T-helper 1 cell treated with Interleukin-12 subunit alpha and Interleukin-12 subunit beta and Interleukin-4 antibody, amounts not matched to agents 30 μg/mL and 1 μg/mL, for 36 hours (primary cell): Measurements from ENCODE around the gene PPP1R26.
"Not testable (repeated sequence)": the region's sequence is repeated elsewhere in the genome, so short reads cannot be mapped to it uniquely, and the experiment has no call there.

Experiments
- H3K27ac Mint-ChIP-seq: one replicate; pipeline ENCODE4 v1.8.0; 2021; ENCODE audit warnings: mild to moderate bottlenecking, mixed read lengths
- H3K27me3 Mint-ChIP-seq: one replicate; pipeline ENCODE4 v1.8.0; 2021; ENCODE audit warnings: low read depth, mixed read lengths
- H3K36me3 Mint-ChIP-seq: one replicate; pipeline ENCODE4 v1.8.0; 2021; ENCODE audit warnings: low read depth, mixed read lengths
- H3K4me1 Mint-ChIP-seq: one replicate; pipeline ENCODE4 v1.8.0; 2021; ENCODE audit warnings: low read depth, mixed read lengths
- H3K4me3 Mint-ChIP-seq: one replicate; pipeline ENCODE4 v1.8.0; 2021; ENCODE audit warnings: mild to moderate bottlenecking, moderate library complexity, mixed read lengths
- H3K9me3 Mint-ChIP-seq: one replicate; pipeline ENCODE4 v1.8.0; 2021; ENCODE audit warnings: mixed read lengths

Gene PPP1R26, protein sequence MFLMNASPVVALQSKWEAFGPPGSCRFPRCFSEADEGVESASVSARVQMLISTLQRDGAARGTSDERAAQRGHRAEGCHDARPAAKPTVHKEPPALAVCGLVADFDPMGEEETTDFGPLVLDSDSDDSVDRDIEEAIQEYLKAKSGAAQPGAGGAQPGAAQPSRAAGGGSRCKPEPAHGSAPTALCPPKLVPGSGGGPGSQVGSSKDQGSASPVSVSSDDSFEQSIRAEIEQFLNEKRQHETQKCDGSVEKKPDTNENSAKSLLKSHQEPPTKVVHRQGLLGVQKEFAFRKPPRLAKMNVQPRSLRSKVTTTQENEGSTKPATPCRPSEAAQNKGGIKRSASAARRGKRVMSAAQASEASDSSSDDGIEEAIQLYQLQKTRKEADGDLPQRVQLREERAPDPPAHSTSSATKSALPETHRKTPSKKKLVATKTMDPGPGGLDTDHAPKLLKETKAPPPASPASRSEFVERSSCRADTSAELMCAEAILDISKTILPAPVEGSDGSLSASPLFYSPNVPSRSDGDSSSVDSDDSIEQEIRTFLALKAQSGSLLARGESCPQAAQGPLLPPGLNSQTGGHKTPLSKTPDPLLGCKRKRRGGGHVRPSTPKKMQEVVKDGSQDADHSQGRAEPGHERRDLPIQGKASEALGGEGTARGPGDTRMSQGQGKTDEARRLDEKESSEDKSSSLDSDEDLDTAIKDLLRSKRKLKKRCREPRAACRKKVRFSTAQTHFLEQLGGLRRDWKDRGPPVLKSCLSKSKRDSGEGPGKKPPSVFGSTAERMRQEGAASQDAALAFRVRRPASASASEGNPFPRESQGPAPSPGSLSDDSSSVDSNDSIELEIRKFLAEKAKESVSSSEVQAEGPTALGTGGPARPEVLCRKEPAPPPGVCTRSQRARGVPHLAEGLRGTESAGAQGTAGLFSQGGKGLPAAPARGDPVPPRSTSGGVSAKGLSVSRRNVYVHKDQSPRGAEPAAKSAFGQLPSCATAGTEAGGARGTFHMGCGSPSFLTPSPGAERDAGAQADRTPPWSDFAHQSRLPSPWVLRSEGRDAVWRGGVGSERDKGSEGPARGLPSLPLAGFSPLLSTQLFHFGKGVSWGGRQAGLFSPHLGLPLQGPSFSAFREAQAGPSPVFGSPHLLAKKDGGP (N-terminal part only)

DNA sequence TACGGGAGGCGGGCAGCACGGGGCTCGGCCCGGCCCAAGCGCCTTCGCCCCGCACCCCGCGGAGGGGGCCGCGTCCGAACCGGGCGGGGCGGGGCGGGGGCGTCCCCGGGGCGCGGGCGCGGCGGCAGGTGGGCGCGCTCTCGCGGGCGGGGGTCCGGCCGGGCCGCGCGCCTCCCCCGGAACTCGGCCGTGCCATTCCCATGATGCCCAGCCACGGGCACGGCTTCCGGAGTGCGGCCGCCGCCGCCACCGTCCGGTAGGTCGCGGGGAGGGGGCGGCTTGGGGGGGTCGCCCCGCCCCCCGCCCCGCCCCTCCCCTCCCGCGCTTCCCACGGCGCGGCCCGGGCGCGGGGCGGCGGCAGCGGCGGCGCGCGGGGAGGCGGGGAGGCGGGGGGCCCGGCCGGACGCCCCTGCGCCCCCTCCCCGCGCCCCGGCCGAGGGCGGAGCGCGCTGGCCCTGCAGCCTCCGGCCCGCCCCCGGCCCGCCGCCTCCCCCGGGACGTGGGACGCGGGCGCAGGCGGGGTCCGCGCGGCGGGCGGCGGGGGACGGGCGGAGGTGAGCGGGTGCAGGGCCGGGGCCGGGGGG, at the start of gene PPP1R26:
PPP1R26 (plus strand) TSS at position 314 of the 584 bp plus-strand sequence. CDS start 4,729 bp downstream, outside the sequence.
- H3K27me3 Mint-ChIP-seq: peaks cover 64% of the 10 kb centered on the region
- H3K4me3 Mint-ChIP-seq: peak within 1 kb of the TSS; percentile 78
- no peaks in the 10 kb centered on the region for H3K36me3 Mint-ChIP-seq
- no peaks in the 10 kb centered on the region for H3K9me3 Mint-ChIP-seq
- H3K27ac Mint-ChIP-seq: no peak within 1 kb of the TSS
- H3K4me1 Mint-ChIP-seq: peaks cover 2% of the 10 kb centered on the region

DNA sequence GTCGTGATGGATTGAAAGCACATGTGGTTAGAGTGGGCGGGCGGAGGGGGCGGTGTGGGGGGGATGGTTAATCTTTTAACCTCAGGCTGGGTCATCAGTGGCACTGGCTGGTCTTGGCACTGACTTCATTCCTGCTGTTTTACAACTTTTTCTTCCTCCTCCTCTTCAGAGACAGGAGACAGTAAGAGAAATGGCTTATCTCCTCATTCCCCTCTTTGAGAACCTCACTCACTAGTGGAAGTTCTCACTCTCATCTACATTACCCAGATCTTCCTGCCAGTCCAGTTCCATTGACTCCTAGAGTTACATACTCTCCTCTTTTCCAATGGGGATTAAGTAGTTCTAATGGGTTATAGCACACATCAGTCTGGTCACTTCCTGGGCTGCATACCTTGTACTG, 42.3 kb upstream of the PPP1R26 start:
- Mint-ChIP-seq H3K4me1 (no peaks in the 10 kb centered on the region), H3K9me3 (peaks cover 8% of the 10 kb centered on the region), H3K27ac (no peak overlapping the region), H3K36me3 (no peaks in the 10 kb centered on the region), H3K4me3 (no peak overlapping the region), H3K27me3 (peaks cover 7% of the 10 kb centered on the region)

DNA sequence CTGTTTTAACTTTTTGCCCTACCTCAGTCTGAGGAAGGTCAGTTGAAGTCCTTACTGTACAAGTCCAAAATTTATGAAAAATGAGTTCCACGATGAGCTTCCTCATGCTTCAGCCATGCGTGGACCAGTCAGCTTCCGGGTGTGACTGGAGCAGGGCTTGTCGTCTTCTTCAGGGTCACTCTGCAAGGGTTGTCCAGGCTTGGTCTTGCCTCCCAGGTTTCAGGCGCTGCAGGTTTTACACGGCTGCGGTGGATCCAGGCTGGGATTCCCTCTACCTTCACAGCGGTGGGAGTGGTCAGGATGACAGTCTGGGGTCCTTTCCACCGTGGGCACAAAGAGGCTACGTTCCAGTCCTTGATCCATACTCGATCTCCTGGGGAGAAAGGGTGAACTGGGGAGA, 41.9 kb upstream of the PPP1R26 start:
- H3K4me1 Mint-ChIP-seq, H3K9me3 Mint-ChIP-seq, H3K27me3 Mint-ChIP-seq, H3K4me3 Mint-ChIP-seq, H3K27ac Mint-ChIP-seq, H3K36me3 Mint-ChIP-seq: not testable (repeated sequence)

DNA sequence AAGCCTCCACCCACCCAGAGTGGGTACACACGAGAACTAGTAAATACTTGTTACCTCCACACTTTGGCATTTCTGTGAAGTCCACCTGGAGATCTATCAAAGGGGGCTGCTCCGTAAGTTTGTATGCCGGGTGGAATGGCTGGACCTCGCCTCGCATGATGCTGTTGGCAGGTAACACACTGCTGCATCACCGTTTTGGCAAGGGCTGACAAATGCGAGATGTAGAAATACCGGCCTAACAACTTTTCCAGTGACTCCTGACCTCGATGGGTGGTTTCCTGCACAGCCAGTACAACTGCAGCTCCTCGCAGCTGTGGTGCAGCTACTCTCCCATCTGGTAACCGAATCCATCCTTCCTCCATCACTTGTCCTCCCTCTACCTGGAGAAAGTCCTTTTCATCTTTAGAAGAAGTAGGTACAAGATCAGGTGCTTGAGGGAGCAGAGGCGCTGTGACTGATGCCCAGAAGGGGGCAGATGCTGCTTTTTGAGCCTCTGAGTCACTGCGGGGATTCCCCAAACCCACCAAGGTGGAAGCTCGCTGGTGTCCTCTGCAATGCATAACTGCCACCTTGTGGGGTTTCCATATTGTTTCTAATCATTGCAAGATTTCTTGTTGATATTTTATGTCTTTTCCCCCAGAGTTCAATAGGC, 40.9 kb upstream of the PPP1R26 start:
- H3K27ac Mint-ChIP-seq, H3K4me3 Mint-ChIP-seq, H3K27me3 Mint-ChIP-seq, H3K9me3 Mint-ChIP-seq, H3K36me3 Mint-ChIP-seq, H3K4me1 Mint-ChIP-seq: not testable (repeated sequence)

DNA sequence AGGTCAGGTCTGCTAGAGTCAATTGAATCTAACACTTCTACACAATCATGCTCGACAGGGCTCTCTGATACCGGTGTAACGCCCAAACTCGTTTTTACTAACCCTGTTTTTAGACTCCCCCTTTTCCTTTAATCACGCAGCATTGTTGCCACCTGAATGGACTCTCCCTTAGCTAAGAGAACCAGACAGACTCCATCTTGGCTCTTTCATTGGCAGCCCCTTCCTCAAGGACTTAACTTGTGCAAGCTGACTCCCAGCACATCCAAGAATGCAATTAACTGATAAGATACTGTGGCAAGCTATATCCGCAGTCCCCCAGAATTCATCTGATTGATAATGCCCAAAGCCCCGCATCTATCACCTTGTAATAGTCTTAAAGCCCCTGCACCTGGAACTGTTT, 40.1 kb upstream of the PPP1R26 start:
- H3K4me1 Mint-ChIP-seq, H3K4me3 Mint-ChIP-seq, H3K9me3 Mint-ChIP-seq, H3K36me3 Mint-ChIP-seq, H3K27me3 Mint-ChIP-seq, H3K27ac Mint-ChIP-seq: not testable (repeated sequence)

DNA sequence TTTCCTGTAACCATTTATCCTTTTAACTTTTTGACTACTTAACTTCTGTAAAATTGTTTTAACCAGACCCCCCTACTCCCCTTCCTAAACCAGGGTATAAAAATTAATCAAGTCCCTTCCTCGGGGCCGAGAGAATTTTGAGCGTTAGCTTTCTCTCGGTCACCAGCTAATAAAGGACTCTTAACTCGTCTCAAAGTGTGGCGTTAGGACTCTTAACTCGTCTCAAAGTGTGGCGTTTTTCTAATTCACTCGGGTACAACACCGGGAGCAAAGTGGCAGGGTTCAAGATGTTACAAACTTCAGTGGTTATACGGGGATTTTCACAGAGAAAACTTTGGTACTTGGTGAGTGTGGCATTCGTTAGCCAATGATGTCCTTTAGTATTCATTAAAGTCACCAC, 39.7 kb upstream of the PPP1R26 start:
- no peak overlapping the region for H3K27ac Mint-ChIP-seq
- no peak overlapping the region for H3K4me3 Mint-ChIP-seq
- H3K27me3 Mint-ChIP-seq: peaks cover 7% of the 10 kb centered on the region
- H3K9me3 Mint-ChIP-seq: peaks cover 8% of the 10 kb centered on the region
- H3K4me1 Mint-ChIP-seq: no peaks in the 10 kb centered on the region
- no peaks in the 10 kb centered on the region for H3K36me3 Mint-ChIP-seq

DNA sequence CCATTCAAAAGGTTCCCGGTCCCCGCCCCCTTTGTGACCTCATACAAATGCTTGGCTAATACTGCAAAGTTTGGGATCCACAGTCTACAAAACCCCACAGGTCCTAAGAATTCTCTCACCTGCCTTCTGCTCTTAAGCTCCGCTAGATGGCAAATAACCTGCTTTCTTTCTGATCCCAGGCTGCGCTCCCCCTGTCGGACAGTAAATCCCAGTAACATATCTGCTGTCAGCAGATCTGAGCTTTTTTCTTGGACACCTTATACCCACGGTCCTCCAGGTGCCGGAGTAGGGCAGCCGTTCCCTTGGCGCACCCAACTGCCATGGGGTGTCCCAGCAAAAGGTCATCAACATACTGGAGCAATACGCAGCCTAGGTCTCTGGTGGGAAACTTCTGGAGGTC, 39.0 kb upstream of the PPP1R26 start:
- no peaks in the 10 kb centered on the region for H3K4me1 Mint-ChIP-seq
- no peak overlapping the region for H3K27ac Mint-ChIP-seq
- peaks cover 7% of the 10 kb centered on the region for H3K27me3 Mint-ChIP-seq
- H3K36me3 Mint-ChIP-seq: no peaks in the 10 kb centered on the region
- no peak overlapping the region for H3K4me3 Mint-ChIP-seq
- H3K9me3 Mint-ChIP-seq: peaks cover 8% of the 10 kb centered on the region

DNA sequence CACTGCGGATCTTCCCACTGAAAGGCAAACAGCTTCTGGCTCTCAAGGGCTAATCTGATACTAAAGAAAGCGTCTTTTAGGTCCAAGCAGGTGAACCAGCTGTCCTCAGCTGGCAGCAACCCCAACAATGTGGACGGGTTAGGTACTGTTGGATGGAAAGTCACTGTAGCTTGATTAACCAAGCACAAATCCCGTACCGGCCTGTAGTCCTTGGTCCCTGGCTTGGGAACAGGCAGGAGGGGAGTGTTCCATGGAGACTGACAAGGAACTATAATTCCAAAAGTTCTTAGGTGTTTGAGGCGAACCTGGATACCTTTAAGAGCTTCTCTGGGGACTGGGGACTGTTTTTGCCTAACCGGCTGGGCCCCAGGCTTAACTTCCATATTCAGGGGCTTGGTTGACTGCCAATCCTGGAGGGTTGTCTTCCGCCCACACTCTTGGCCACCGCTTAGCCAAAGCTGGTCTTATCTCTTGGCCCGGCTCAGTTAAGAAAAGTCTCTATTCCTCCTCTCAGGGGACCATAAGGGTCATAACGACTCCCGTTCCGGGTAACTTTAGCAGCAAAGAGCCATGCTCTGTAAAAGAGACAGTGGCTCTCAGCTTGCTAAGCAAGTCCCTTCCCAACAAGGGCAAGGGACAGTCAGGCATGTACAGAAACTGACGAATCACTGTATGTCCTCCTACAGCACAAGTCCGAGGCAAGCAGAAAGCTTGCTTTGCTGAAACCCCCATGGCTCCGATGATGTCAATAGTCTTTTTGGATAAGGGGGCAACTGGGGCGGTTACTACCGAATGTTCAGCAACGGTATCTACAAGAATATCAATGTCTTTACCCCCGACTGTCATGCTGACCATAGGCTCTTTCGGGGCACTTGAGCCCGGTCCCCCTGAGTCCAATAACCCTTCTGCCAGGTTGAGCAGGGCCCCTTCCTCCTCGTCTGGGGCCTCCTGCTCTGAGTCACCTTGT, 38.2 kb upstream of the PPP1R26 start:
- not testable (repeated sequence) for H3K27ac Mint-ChIP-seq, H3K36me3 Mint-ChIP-seq, H3K4me1 Mint-ChIP-seq, H3K4me3 Mint-ChIP-seq, H3K9me3 Mint-ChIP-seq, H3K27me3 Mint-ChIP-seq

DNA sequence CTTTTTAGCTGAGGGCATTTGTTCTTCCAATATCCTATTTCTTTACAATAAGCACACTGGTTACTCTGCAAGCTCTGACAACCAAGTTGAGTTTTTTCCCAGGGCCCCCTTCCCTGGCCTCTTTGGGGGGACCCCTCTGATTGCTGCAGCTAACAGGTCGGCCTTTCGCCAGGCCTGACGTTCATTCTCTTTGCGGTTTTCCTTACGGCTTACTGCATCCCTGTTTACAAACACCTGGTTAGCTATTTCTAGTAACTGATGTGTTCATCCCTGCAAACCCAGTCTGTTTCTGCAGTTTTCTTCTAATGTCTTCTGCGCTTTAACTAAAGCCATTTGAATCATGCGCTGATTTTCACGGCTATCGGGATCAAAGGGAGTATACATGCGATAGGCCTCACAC, 37.5 kb upstream of the PPP1R26 start:
- Mint-ChIP-seq H3K36me3 (no peaks in the 10 kb centered on the region), H3K4me1 (no peaks in the 10 kb centered on the region), H3K27me3 (peaks cover 7% of the 10 kb centered on the region), H3K27ac (no peak overlapping the region), H3K9me3 (peaks cover 3% of the 10 kb centered on the region), H3K4me3 (no peak overlapping the region)

DNA sequence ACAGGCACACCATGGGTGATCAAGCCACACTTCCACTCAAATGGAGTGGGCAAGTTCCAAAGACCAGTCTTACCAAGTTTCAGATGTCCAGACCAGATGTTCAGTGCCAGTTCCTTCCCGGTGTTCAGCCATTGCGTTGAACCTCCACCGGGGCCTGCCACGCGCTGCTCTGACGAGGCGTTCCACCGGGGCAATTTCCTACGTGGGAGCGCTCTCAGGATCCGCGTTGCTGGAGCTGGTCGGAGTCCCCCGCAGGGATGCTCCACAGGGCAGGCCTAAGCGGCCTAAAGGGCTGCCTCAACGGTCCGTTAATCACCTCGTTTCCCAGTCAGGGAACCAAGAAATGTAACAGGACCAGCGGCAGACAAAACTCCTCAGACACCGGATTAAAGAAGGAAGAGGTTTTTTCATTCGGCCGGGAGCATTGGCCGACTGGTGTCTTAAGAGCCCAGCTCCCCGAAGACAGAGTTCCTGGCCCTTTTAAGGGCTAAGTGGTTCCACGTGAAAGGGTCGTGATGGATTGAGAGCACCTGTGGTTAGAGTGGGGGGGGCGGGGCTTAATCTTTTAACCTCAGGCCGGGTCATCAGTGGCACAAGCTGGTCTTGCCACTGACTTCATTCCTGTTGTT, 35.7 kb upstream of the PPP1R26 start:
- Mint-ChIP-seq H3K27ac (no peak overlapping the region), H3K4me3 (no peak overlapping the region)

DNA sequence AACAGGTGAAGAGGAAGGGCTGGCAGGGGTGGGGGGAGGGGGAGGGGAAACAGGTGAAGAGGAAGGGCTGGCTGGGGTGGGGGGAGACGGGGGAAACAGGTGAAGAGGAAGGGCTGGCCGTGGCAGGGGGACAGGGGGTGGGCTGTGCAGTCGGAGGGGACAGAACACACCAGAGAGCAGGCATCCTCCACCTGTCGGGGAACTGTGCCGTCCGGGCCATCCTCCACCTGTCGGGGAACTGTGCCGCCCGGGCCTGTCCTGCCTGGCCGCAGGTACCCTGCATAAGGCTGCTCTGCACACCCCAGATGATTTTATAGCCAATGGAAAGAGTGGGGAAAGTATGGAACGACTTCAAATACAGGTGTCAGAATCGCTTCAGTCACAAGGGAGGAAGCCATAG, 32.5 kb upstream of the PPP1R26 start:
- no peaks in the 10 kb centered on the region for H3K27me3 Mint-ChIP-seq
- no peaks in the 10 kb centered on the region for H3K4me1 Mint-ChIP-seq
- H3K36me3 Mint-ChIP-seq: no peaks in the 10 kb centered on the region
- H3K4me3 Mint-ChIP-seq: no peak overlapping the region
- no peaks in the 10 kb centered on the region for H3K9me3 Mint-ChIP-seq
- no peak overlapping the region for H3K27ac Mint-ChIP-seq

More for the DNA sequence above, 35.7 kb upstream of the PPP1R26 start:
- Mint-ChIP-seq H3K9me3 (no peaks in the 10 kb centered on the region), H3K27me3 (no peaks in the 10 kb centered on the region), H3K4me1 (no peaks in the 10 kb centered on the region), H3K36me3 (no peaks in the 10 kb centered on the region)

DNA sequence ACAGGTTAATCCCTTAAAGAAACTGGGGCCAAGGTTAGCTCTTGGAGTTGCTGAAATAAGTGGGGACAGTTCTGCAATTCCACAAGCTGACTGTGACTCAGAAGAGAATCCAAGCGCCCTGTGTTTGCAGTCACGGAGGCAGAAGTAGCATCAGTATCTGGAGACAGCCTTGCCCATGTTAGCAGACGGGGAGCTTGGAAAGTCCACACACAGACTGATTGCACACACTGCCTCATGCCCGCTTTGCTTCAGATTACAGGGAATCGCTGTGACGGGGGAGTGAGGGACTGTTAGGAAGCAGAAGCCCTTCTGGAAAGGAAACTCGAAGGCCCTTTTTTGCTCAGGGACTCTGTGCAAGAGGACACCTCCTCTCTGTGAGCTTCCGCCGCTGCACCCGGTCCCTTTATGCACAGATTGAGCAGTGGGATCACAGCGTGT, 30.9 kb upstream of the PPP1R26 start:
- H3K4me1 Mint-ChIP-seq: no peaks in the 10 kb centered on the region
- no peaks in the 10 kb centered on the region for H3K9me3 Mint-ChIP-seq
- no peak overlapping the region for H3K4me3 Mint-ChIP-seq
- no peaks in the 10 kb centered on the region for H3K36me3 Mint-ChIP-seq
- no peaks in the 10 kb centered on the region for H3K27me3 Mint-ChIP-seq
- no peak overlapping the region for H3K27ac Mint-ChIP-seq

DNA sequence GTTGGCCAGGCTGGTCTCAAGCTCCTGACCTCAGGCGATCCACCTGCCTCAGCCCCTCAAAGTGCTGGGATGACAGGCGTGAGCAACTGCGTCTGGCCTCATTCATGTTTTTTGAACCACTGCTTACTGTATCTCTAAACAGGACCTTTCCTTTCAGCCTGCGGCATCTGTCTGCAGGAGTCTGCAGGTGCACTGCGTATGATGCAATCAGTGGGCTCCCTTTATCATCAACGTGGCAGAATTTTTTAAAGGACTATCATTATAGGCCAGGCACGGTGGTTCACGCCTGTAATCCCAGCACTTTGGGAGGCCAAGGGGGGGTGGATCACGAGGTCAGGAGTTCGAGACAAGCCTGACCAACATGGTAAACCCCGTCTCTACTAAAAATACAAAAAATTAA, 30.1 kb upstream of the PPP1R26 start:
- H3K27ac Mint-ChIP-seq, H3K9me3 Mint-ChIP-seq, H3K4me3 Mint-ChIP-seq, H3K27me3 Mint-ChIP-seq, H3K36me3 Mint-ChIP-seq, H3K4me1 Mint-ChIP-seq: not testable (repeated sequence)
